H54 (cell line): ENCODE measurements around the gene ABCD3.
"Not testable (repeated sequence)": the region's sequence is repeated elsewhere in the genome, so short reads cannot be mapped to it uniquely, and the experiment has no call there.

Source experiments
- DNase-seq: peaks from one replicate; pipeline ENCODE4 v3.0.0; 2011; ENCODE audit warnings: low spot score, mixed read lengths; ENCODE audit not compliant: insufficient read length
- FAIRE-seq: peaks from 3 replicates; lab custom pipeline; 2011; peaks lifted over from hg19 to GRCh38; lab: Jason Lieb, UNC
- POLR2A ChIP-seq: IDR thresholded peaks from 2 replicates; pipeline ENCODE4 v1.6.1; 2011; ENCODE audit warnings: low read depth, mild to moderate bottlenecking, low read length

The ABCD3 gene

GRCh38 chr1:94425821-94426484 is 7.8 kb downstream of the ABCD3 start:
- no peak for TF ChIP-seq POLR2A
- FAIRE-seq (peak; percentile 67), DNase-seq (no peak)

- FAIRE-seq, DNase-seq: not testable (repeated sequence)
These were observed 8.3 kb downstream of the ABCD3 start for GRCh38 chr1:94426485-94426870.

- no peak for TF ChIP-seq POLR2A
- FAIRE-seq (no peak), DNase-seq (no peak)
These were observed 10.3 kb downstream of the ABCD3 start for GRCh38 chr1:94428441-94428840.

GRCh38 chr1:94428927-94429528 is 10.8 kb downstream of the ABCD3 start:
- DNase-seq, FAIRE-seq: not testable (repeated sequence)

- not testable (repeated sequence) for FAIRE-seq, DNase-seq
These were observed 11.9 kb downstream of the ABCD3 start for GRCh38 chr1:94430066-94430465.

- no peak for TF ChIP-seq POLR2A
- FAIRE-seq (no peak), DNase-seq (no peak)
These were observed 15.7 kb downstream of the ABCD3 start for GRCh38 chr1:94433866-94434265.

GRCh38 chr1:94434365-94435045 is 16.3 kb downstream of the ABCD3 start:
- no peak for DNase-seq
- TF ChIP-seq POLR2A: no peak
- no peak for FAIRE-seq

GRCh38 chr1:94438692-94439276 is 20.6 kb downstream of the ABCD3 start:
- no peak for TF ChIP-seq POLR2A
- no peak for DNase-seq
- peak; percentile 58 for FAIRE-seq

- FAIRE-seq: no peak
- no peak for TF ChIP-seq POLR2A
- no peak for DNase-seq
These were observed 21.9 kb downstream of the ABCD3 start for GRCh38 chr1:94440088-94440487.

- FAIRE-seq, DNase-seq: not testable (repeated sequence)
These were observed 24.9 kb downstream of the ABCD3 start for GRCh38 chr1:94443067-94443466.

GRCh38 chr1:94444819-94445218 is 26.6 kb downstream of the ABCD3 start:
- DNase-seq, FAIRE-seq: not testable (repeated sequence)

- FAIRE-seq, DNase-seq: not testable (repeated sequence)
These were observed 27.5 kb downstream of the ABCD3 start for GRCh38 chr1:94445733-94446132.

- DNase-seq, FAIRE-seq: not testable (repeated sequence)
These were observed 28.0 kb downstream of the ABCD3 start for GRCh38 chr1:94446177-94446576.

GRCh38 chr1:94448741-94449140 is 30.6 kb downstream of the ABCD3 start:
- not testable (repeated sequence) for DNase-seq, FAIRE-seq

GRCh38 chr1:94456736-94457135 is 38.5 kb downstream of the ABCD3 start:
- DNase-seq (no peak), FAIRE-seq (no peak)
- TF ChIP-seq POLR2A: no peak
